ENCODE data around the gene TRPV4.

DNA sequence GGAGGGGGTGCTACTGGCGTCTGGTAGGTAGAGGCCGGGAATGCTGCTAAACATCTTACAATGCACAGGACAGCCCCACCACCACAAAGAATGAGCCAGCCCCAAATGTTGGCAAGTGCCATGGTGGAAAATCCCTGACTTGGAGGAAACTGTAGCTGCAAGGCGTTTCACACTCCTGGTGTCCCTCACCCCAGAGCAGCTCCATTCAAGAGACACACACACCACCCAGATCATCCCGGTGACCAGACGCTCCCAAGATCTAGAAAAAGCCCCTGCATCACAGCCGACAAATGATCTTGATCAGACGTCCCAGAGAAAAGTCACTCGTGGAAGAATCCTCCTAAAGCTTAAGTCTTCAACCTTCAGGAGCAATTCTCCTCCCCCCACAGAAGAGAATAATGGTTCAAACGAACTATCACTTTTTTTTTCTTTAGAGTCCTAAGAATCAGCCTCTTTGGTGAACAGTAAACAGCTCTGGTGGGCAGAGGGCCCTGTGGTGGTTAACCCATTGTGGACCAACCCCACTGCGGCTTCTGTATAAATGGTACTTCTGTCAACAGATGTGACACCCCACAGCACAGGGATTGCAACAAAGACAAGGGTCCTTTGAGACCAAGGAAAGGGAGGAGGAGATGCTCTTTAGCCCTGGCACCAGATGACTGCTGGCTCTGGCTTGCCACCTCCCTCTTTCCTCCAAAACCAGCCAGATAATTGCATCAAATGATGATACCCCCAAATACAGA, 44.5 kb upstream of the TRPV4 start:
- TF ChIP-seq, protein P1, sequence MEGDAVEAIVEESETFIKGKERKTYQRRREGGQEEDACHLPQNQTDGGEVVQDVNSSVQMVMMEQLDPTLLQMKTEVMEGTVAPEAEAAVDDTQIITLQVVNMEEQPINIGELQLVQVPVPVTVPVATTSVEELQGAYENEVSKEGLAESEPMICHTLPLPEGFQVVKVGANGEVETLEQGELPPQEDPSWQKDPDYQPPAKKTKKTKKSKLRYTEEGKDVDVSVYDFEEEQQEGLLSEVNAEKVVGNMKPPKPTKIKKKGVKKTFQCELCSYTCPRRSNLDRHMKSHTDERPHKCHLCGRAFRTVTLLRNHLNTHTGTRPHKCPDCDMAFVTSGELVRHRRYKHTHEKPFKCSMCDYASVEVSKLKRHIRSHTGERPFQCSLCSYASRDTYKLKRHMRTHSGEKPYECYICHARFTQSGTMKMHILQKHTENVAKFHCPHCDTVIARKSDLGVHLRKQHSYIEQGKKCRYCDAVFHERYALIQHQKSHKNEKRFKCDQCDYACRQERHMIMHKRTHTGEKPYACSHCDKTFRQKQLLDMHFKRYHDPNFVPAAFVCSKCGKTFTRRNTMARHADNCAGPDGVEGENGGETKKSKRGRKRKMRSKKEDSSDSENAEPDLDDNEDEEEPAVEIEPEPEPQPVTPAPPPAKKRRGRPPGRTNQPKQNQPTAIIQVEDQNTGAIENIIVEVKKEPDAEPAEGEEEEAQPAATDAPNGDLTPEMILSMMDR (IDR thresholded peaks at IDR 0.05 in 4 of 5, conservative IDR thresholded peaks at IDR 0.05 in 1 of 5) = no peak
- TF ChIP-seq POLR2A (IDR thresholded peaks at IDR 0.05) = no peak
